Measurements from ENCODE around the gene CDC16. TPM values are rescaled to one million over a fixed set of nuclear protein-coding genes. Genes with fewer than 3 reads are reported as not detected.
A peak's percentile ranks its signal among the peaks of the same experiment; 100 is the strongest.
"Not testable (repeated sequence)": the region's sequence is repeated elsewhere in the genome, so short reads cannot be mapped to it uniquely, and the experiment has no call there.

Gene CDC16
- total RNA-seq, 6 experiments from 2014 or later: 73.0 to 90.1 (median 82.3) TPM

DNA sequence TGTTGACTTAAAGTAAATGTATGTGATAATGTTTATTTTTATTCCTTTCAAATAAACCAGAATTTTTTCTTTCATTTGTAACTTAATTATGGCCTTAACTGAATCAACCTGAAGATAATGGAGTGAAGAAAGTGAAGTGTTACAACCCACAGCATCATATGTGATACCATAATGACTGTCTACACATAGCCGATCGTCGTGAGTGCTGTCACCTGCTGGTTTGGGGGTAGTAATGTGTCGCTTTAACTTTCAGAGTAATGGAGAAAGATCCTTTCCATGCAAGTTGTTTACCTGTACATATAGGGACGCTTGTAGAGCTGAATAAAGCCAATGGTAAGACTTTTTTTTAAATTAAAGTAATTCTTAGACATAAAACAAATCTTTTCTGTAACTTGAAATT, 9.9 kb downstream of the CDC16 start:
- H3K36me3 Mint-ChIP-seq (ENCODE audit: low read depth): peaks cover 69% of the 10 kb centered on the region
- TF ChIP-seq, protein P1, sequence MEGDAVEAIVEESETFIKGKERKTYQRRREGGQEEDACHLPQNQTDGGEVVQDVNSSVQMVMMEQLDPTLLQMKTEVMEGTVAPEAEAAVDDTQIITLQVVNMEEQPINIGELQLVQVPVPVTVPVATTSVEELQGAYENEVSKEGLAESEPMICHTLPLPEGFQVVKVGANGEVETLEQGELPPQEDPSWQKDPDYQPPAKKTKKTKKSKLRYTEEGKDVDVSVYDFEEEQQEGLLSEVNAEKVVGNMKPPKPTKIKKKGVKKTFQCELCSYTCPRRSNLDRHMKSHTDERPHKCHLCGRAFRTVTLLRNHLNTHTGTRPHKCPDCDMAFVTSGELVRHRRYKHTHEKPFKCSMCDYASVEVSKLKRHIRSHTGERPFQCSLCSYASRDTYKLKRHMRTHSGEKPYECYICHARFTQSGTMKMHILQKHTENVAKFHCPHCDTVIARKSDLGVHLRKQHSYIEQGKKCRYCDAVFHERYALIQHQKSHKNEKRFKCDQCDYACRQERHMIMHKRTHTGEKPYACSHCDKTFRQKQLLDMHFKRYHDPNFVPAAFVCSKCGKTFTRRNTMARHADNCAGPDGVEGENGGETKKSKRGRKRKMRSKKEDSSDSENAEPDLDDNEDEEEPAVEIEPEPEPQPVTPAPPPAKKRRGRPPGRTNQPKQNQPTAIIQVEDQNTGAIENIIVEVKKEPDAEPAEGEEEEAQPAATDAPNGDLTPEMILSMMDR (IDR thresholded peaks at IDR 0.05): no peak
- H3K4me3 Mint-ChIP-seq: no peak overlapping the region
- no peaks in the 10 kb centered on the region for H3K9me3 Mint-ChIP-seq
- H3K27ac Mint-ChIP-seq: no peak overlapping the region
- DNase-seq: no peak
- H3K4me1 Mint-ChIP-seq (ENCODE audit: low read depth): peaks cover 35% of the 10 kb centered on the region
- no peaks in the 10 kb centered on the region; the same call in 1 of the 2 replicates for H3K27me3 Mint-ChIP-seq (ENCODE audit: insufficient read depth)

GRCh38 chr13:114248011-114248410, 13.3 kb downstream of the CDC16 start:
- H3K9me3 Mint-ChIP-seq: no peaks in the 10 kb centered on the region
- peak; percentile 61 for DNase-seq
- H3K4me1 Mint-ChIP-seq (ENCODE audit: low read depth): peaks cover 41% of the 10 kb centered on the region
- peaks cover 64% of the 10 kb centered on the region for H3K36me3 Mint-ChIP-seq (ENCODE audit: low read depth)
- H3K27ac Mint-ChIP-seq: peak overlapping the region; percentile 89
- H3K27me3 Mint-ChIP-seq (ENCODE audit: insufficient read depth): no peaks in the 10 kb centered on the region; the same call in 1 of the 2 replicates
- TF ChIP-seq, protein P1 (IDR thresholded peaks at IDR 0.05): no peak
- H3K4me3 Mint-ChIP-seq: peak overlapping the region; percentile 71

- Mint-ChIP-seq H3K27ac (no peak overlapping the region), H3K36me3 (ENCODE audit: low read depth) (peaks cover 63% of the 10 kb centered on the region), H3K4me3 (no peak overlapping the region), H3K9me3 (no peaks in the 10 kb centered on the region), H3K4me1 (ENCODE audit: low read depth) (peaks cover 41% of the 10 kb centered on the region), H3K27me3 (ENCODE audit: insufficient read depth) (no peaks in the 10 kb centered on the region; the same call in 1 of the 2 replicates)
- DNase-seq: no peak
- TF ChIP-seq, protein P1 (IDR thresholded peaks at IDR 0.05): no peak
These were observed 14.4 kb downstream of the CDC16 start for GRCh38 chr13:114249077-114249476.

DNA sequence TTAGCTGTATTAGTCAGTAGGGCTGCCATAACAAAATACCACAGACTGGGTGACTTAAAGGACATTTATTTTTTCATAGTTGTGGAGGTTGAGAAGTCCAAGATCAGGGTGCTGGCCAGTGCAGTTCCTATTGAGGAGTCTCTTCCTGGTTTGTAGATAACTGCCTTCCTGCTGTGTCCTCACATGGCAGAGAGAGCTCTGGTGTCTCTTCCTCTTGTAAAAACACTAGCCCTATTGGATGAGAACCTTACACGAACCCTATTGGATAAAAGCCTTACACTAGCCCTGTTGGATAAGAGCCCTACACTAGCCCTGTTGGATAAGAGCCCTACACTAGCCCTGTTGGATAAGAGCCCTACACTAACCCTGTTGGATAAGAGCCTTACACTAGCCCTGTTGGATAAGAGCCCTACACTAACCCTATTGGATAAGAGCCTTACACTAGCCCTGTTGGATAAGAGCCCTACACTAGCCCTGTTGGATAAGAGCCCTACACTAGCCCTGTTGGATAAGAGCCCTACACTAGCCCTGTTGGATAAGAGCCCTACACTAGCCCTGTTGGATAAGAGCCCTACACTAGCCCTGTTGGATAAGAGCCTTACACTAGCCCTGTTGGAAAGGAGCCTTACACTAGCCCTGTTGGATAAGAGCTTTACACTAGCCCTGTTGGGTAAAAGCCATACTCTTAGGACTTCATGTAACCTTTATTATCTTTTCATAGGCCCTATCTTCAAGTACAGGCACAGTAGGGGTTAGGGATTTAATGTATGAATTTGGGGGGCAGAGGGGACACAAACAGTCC, 17.1 kb downstream of the CDC16 start:
- DNase-seq; H3K9me3 Mint-ChIP-seq; H3K4me3 Mint-ChIP-seq; H3K27me3 Mint-ChIP-seq (ENCODE audit: insufficient read depth): not testable (repeated sequence)
- H3K36me3 Mint-ChIP-seq (ENCODE audit: low read depth): peaks cover 60% of the 10 kb centered on the region
- peaks cover 30% of the 10 kb centered on the region for H3K4me1 Mint-ChIP-seq (ENCODE audit: low read depth)
- H3K27ac Mint-ChIP-seq: peak overlapping the region; percentile 69

DNA sequence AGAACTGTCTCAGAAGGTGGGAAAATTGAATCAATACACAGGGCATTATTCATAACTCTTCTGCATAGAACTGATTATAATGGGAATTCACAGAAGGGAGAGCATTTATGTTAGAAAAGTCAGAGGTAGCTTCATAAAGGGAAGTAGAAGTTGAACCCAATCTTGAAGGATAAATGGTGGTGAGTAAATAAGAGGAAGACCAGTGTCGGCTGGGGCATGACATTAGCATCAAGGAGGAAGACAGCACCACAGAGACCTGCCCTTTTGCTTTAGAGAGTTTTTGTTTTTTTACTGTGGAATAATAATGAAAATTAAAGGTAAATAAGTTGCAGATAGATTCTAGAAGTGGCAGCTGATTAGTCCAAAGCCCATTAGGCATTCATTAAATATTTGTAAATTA, 21.9 kb downstream of the CDC16 start:
- H3K9me3 Mint-ChIP-seq: no peaks in the 10 kb centered on the region
- TF ChIP-seq, protein P1 (IDR thresholded peaks at IDR 0.05): no peak
- H3K4me3 Mint-ChIP-seq: no peak overlapping the region
- no peak overlapping the region for H3K27ac Mint-ChIP-seq
- DNase-seq: no peak
- peaks cover 11% of the 10 kb centered on the region for H3K4me1 Mint-ChIP-seq (ENCODE audit: low read depth)
- H3K27me3 Mint-ChIP-seq (ENCODE audit: insufficient read depth): no peaks in the 10 kb centered on the region
- peaks cover 67% of the 10 kb centered on the region for H3K36me3 Mint-ChIP-seq (ENCODE audit: low read depth)

- Mint-ChIP-seq H3K27ac (no peak overlapping the region), H3K4me3 (no peak overlapping the region), H3K9me3 (no peaks in the 10 kb centered on the region), H3K4me1 (ENCODE audit: low read depth) (peaks cover 11% of the 10 kb centered on the region), H3K36me3 (ENCODE audit: low read depth) (peaks cover 66% of the 10 kb centered on the region), H3K27me3 (ENCODE audit: insufficient read depth) (no peaks in the 10 kb centered on the region)
- DNase-seq: no peak
- TF ChIP-seq, protein P1 (IDR thresholded peaks at IDR 0.05): no peak
These were observed 22.3 kb downstream of the CDC16 start for GRCh38 chr13:114257014-114257413.

Measured in HFFc6 (cell line).